Natural killer cell (primary cell): Measurements from ENCODE around the gene CFAP57. TPM values are rescaled to one million over a fixed set of nuclear protein-coding genes. Genes with fewer than 3 reads are reported as not detected.

ENCODE experiments used
- ATAC-seq, 3 donors: fragments of 150-1000 bp in 2 of 3; fragments of 200-7000 bp in 1 of 3; cut with Tn5 transposase; 1 replicate in 1 of 3; 2 replicates in 2 of 3; pipeline ENCODE4 v1.10.0; 2021; ENCODE audit warnings: mild to moderate bottlenecking in 2 of 3, moderate library complexity in 2 of 3
- DNase-seq, 2 donors: peaks; one replicate each; pipeline versions ENCODE4 v3.0.0 to v3.0.0-alpha.2; 2013 to 2021; ENCODE audit warnings: mixed read lengths in 1 of 2
- H3K27ac ChIP-seq: one replicate; pipeline ENCODE4 v1.5.1; 2013; ENCODE audit warnings: mild to moderate bottlenecking, low read length
- H3K27me3 ChIP-seq: one replicate; pipeline ENCODE4 v1.6.1; 2013; ENCODE audit warnings: low read length; ENCODE audit not compliant: control insufficient read depth, insufficient read depth
- H3K36me3 ChIP-seq: one replicate; pipeline ENCODE4 v1.6.1; 2013; ENCODE audit warnings: low read length; ENCODE audit not compliant: control insufficient read depth, insufficient read depth
- H3K4me1 ChIP-seq: one replicate; pipeline ENCODE4 v1.6.1; 2013; ENCODE audit warnings: low read length; ENCODE audit not compliant: control insufficient read depth, insufficient read depth
- H3K4me3 ChIP-seq: one replicate; pipeline ENCODE4 v1.5.1; 2013; ENCODE audit warnings: low read length
- H3K9me3 ChIP-seq: one replicate; pipeline ENCODE4 v1.6.1; 2013; ENCODE audit warnings: low read length; ENCODE audit not compliant: control insufficient read depth, insufficient read depth
- H3K27ac Mint-ChIP-seq, 2 donors: one replicate each; pipeline ENCODE4 v1.8.0; 2022; ENCODE audit warnings: mild to moderate bottlenecking in 2 of 2, mixed read lengths in 2 of 2, moderate library complexity in 1 of 2
- H3K27me3 Mint-ChIP-seq, 2 donors: one replicate each; pipeline ENCODE4 v1.8.0; 2022; ENCODE audit warnings: low read depth in 2 of 2, mixed read lengths in 2 of 2
- H3K36me3 Mint-ChIP-seq: one replicate; pipeline ENCODE4 v1.8.0; 2022; ENCODE audit warnings: mixed read lengths
- H3K4me1 Mint-ChIP-seq, 2 donors: one replicate each; pipeline ENCODE4 v1.8.0; 2022; ENCODE audit warnings: mixed read lengths in 2 of 2
- H3K4me3 Mint-ChIP-seq: one replicate; pipeline ENCODE4 v1.8.0; 2022; ENCODE audit warnings: mild to moderate bottlenecking, moderate library complexity, mixed read lengths
- H3K9me3 Mint-ChIP-seq, 2 donors: one replicate each; pipeline ENCODE4 v1.8.0; 2022; ENCODE audit warnings: mixed read lengths in 2 of 2
- WGBS: methylation state at CpG from one replicate; pipeline ENCODE4 v1.1.7; 2013; ENCODE audit warnings: missing lambda C conversion rate; ENCODE audit not compliant: insufficient coverage; 5-methylcytosine and 5-hydroxymethylcytosine counted together
- intact Hi-C: fragments of 100-400 bp; cut with micrococcal nuclease; formaldehyde crosslinking; loops from one replicate; pipeline ENCODE4 v1.14.2; 2022
- total RNA-seq, 4 donors: library from RNA; stranded (reverse); fragments of 120-200 nt in 1 of 4; gene quantifications; one replicate each; pipeline versions ENCODE4 v1.2.3 to v1.2.4, GENCODE V29; 2013 to 2022
- TF ChIP-seq, protein P1 (sequence below): fragments of 200-600 bp; IDR thresholded peaks from one replicate; pipeline ENCODE4 v1.8.0; 2022; ENCODE audit warnings: antibody characterized with exemption

The CFAP57 gene
- total RNA-seq, 3 donors from 2014 or later (not counting 1 experiment from before 2014, with no cell fraction given) = 0.19 TPM; not detected in 2

DNA sequence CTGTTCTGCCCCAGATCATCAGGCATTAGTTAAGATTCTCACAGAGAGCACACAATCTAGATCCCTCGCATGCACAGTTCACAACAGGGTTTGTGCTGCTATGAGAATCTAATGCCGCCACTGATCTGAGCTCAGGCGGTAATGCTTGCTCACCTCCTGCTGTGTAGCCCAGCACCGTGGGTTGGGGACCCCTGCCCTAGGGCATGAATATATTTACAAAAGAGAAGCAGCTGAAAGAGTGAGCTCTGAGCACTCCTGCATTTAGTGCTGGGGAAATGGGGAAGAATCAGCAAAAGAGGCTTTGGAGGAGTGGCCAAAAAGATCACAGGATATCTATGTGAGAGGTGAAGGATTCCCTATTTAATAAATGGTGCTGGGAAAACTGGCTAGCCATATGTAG is 5.6 kb downstream of the CFAP57 start:
- ATAC-seq = no peak
- no peak for DNase-seq
- Mint-ChIP-seq H3K9me3 (no peaks in the 10 kb centered on the region), H3K27me3 (peaks cover 17 to 21% of the 10 kb centered on the region in 2 donors), H3K4me1 (peaks cover 0 to 1% of the 10 kb centered on the region in 2 donors), H3K27ac (no peak overlapping the region), H3K4me3 (no peak overlapping the region), H3K36me3 (no peaks in the 10 kb centered on the region)
- TF ChIP-seq, protein P1, sequence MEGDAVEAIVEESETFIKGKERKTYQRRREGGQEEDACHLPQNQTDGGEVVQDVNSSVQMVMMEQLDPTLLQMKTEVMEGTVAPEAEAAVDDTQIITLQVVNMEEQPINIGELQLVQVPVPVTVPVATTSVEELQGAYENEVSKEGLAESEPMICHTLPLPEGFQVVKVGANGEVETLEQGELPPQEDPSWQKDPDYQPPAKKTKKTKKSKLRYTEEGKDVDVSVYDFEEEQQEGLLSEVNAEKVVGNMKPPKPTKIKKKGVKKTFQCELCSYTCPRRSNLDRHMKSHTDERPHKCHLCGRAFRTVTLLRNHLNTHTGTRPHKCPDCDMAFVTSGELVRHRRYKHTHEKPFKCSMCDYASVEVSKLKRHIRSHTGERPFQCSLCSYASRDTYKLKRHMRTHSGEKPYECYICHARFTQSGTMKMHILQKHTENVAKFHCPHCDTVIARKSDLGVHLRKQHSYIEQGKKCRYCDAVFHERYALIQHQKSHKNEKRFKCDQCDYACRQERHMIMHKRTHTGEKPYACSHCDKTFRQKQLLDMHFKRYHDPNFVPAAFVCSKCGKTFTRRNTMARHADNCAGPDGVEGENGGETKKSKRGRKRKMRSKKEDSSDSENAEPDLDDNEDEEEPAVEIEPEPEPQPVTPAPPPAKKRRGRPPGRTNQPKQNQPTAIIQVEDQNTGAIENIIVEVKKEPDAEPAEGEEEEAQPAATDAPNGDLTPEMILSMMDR = no peak
- intact Hi-C loops = no loop called here
- Histone ChIP-seq H3K27ac (no peak overlapping the region), H3K4me3 (no peak overlapping the region), H3K27me3 (peaks cover 2% of the 10 kb centered on the region), H3K9me3 (no peaks in the 10 kb centered on the region), H3K36me3 (no peaks in the 10 kb centered on the region), H3K4me1 (peaks cover under 1% of the 10 kb centered on the region)
- 75% methylated on average over 4 of the region's 4 CpGs for WGBS

DNA sequence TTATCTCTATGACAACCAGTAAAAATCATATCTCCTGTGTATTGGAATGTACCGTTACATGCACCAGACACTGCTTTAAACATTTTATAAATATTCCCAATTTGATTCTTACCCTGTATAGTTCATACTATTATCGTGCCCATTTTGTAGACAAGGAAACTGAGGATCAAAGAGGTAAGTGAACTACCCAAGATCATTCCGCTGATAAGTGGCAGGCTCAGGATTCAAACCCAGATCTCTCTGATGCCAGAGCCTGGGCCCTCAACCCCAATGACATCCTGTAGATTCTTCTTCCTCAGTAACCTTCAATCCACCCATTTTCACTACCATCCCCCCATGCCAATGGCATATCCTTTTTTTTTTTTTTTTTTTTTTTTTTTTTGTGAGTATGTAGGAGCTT is 12.3 kb downstream of the CFAP57 start:
- Mint-ChIP-seq H3K9me3 (no peaks in the 10 kb centered on the region), H3K4me3 (no peak overlapping the region), H3K27me3 (peaks cover 12 to 22% of the 10 kb centered on the region in 2 donors), H3K4me1 (no peaks in the 10 kb centered on the region), H3K36me3 (no peaks in the 10 kb centered on the region), H3K27ac (no peak overlapping the region)
- DNase-seq (no peak), ATAC-seq (no peak)
- H3K4me1 ChIP-seq = no peaks in the 10 kb centered on the region
- WGBS = 96% methylated on average over 2 of the region's 3 CpGs
- no peaks in the 10 kb centered on the region for H3K36me3 ChIP-seq
- TF ChIP-seq, protein P1 = no peak
- H3K27ac ChIP-seq = no peak overlapping the region
- H3K9me3 ChIP-seq = no peaks in the 10 kb centered on the region
- intact Hi-C loops = no loop called here
- H3K27me3 ChIP-seq = no peaks in the 10 kb centered on the region
- no peak overlapping the region for H3K4me3 ChIP-seq

DNA sequence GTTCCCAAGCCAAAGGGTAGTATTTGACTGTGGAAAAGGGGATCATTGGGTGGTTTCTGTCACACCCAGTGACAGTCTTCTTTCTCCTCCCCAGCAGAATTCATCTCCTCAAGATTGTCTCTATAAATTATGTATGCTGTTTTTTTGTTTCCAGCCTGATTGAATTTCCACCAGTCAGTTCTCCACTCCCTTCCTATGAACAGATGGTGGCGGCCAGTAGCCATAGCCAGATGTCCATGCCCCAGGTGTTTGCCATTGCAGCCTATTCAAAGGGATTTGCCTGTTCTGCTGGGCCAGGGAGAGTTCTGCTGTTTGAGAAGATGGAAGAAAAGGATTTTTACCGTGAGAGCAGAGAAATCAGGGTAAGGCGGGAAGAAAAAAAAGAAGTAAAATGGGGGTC is 12.9 kb downstream of the CFAP57 start:
- Histone ChIP-seq H3K4me3 (no peak overlapping the region), H3K27me3 (no peaks in the 10 kb centered on the region), H3K9me3 (no peaks in the 10 kb centered on the region), H3K36me3 (no peaks in the 10 kb centered on the region), H3K4me1 (no peaks in the 10 kb centered on the region), H3K27ac (no peak overlapping the region)
- WGBS = 91% methylated on average over 3 of the region's 3 CpGs
- Mint-ChIP-seq H3K4me1 (no peaks in the 10 kb centered on the region), H3K27me3 (peaks cover 16 to 24% of the 10 kb centered on the region in 2 donors), H3K4me3 (no peak overlapping the region), H3K27ac (no peak overlapping the region), H3K36me3 (no peaks in the 10 kb centered on the region), H3K9me3 (no peaks in the 10 kb centered on the region)
- ATAC-seq (no peak), DNase-seq (no peak)
- intact Hi-C loops = no loop called here
- TF ChIP-seq, protein P1 = no peak

DNA sequence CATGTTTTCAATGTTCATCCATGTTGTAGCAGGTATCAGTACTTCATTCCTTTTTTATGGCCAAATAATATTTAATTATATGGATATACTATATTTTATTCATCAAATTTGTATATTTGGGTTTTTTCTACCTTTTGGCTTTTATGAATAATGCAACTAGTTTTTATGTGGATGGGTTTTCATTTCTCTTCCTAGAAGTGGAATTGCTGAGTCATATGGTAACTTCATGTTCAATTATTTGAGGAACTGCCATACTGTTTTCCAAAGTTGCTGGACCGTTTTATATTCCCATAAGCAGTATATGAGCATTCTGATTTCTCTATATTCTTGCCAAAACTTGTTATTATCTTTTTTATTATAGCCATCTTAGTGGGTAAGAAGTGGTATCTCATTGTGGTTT is 16.0 kb downstream of the CFAP57 start:
- TF ChIP-seq, protein P1 = no peak
- Mint-ChIP-seq H3K36me3 (peaks cover 8% of the 10 kb centered on the region), H3K27me3 (peaks cover 20 to 36% of the 10 kb centered on the region in 2 donors), H3K4me1 (no peaks in the 10 kb centered on the region), H3K27ac (no peak overlapping the region), H3K4me3 (no peak overlapping the region), H3K9me3 (no peaks in the 10 kb centered on the region)
- Histone ChIP-seq H3K27ac (no peak overlapping the region), H3K4me3 (no peak overlapping the region), H3K4me1 (no peaks in the 10 kb centered on the region), H3K27me3 (no peaks in the 10 kb centered on the region), H3K36me3 (no peaks in the 10 kb centered on the region), H3K9me3 (no peaks in the 10 kb centered on the region)
- intact Hi-C loops = no loop called here
- 80% methylated on average over 1 of the region's 1 CpG for WGBS
- no peak for DNase-seq
- ATAC-seq = no peak
